Right lobe of liver (tissue), 6 donors: Measurements from ENCODE around the gene GPER1. TPM values are rescaled to one million over a fixed set of nuclear protein-coding genes. Genes with fewer than 3 reads are reported as not detected.

Experiments used
- ATAC-seq, 4 donors: fragments of 200-7000 bp; cut with Tn5 transposase; one replicate each; pipeline ENCODE4 v1.9.1; 2020; ENCODE audit warnings: mild to moderate bottlenecking in 4 of 4, moderate library complexity in 4 of 4
- DNase-seq, 3 donors: peaks; one replicate each; pipeline ENCODE4 v3.0.0-alpha.2; 2020
- H3K27ac ChIP-seq, 3 donors: fragments of 200-600 bp; one replicate each; pipeline ENCODE4 v1.8.0; 2022
- H3K27me3 ChIP-seq, 2 donors: fragments of 200-600 bp; one replicate each; pipeline ENCODE4 v1.8.0; 2022
- H3K36me3 ChIP-seq, 4 donors: fragments of 200-600 bp; sonication (generic) in 1 of 4; one replicate each; pipeline versions ENCODE4 v1.5.1 to v1.8.0; 2017 to 2022; ENCODE audit warnings: control low read depth in 1 of 4
- H3K4me1 ChIP-seq, 4 donors: fragments of 200-600 bp; sonication (generic) in 1 of 4; one replicate each; pipeline versions ENCODE4 v1.5.1 to v1.8.0; 2017 to 2022; ENCODE audit warnings: control low read depth in 1 of 4
- H3K4me3 ChIP-seq, 3 donors: fragments of 200-600 bp; one replicate each; pipeline ENCODE4 v1.8.0; 2022
- H3K9me3 ChIP-seq, 4 donors: fragments of 200-600 bp; sonication (generic) in 1 of 4; one replicate each; pipeline versions ENCODE4 v1.5.1 to v1.8.0; 2017 to 2022; ENCODE audit warnings: control low read depth in 1 of 4
- CTCF ChIP-seq, 4 donors: fragments of 200-600 bp in 3 of 4; fragments of 450-650 bp in 1 of 4; IDR thresholded peaks; one replicate each; pipeline versions ENCODE4 v1.5.1 to v1.8.0; 2016 to 2022; ENCODE audit warnings: antibody characterized with exemption in 4 of 4, mild to moderate bottlenecking in 2 of 4
- POLR2A ChIP-seq: fragments of 450-650 bp; IDR thresholded peaks from one replicate; pipeline ENCODE4 v1.6.1; 2017; ENCODE audit warnings: antibody characterized with exemption, mild to moderate bottlenecking
- WGBS: methylation state at CpG from one replicate; pipeline ENCODE4 v1.1.6; 2018; ENCODE audit warnings: low coverage, low lambda C conversion rate; ENCODE audit not compliant: insufficient coverage; ENCODE audit errors: missing lambda C conversion rate; 5-methylcytosine and 5-hydroxymethylcytosine counted together
- intact Hi-C, 2 donors: fragments of 100-400 bp; cut with DNase I; formaldehyde crosslinking; loops; one replicate each; pipeline versions ENCODE4 v1.11.2 to v1.14.1; 2022
- total RNA-seq, 6 experiments: library from RNA; depleted of rRNA in 2 of 6; stranded (reverse); fragments of >200 nt in 2 of 6; fragmentation: NEBNext Ultra II Directional in 3 of 6; extraction: Animal tissue kit (Norgen Biotek cat#: 25700) in 3 of 6; gene quantifications; one replicate each; pipeline versions ENCODE4 v1.1.0 to v1.2.4, GENCODE V29; 2016 to 2023
- donor health status: DM: no; HTN: yes; CAD: no.
- donor health status: DM: no; HTN: no; CAD: no.
- donor health status: DM: no; HTN: no; CAD: no.
- donor health status: DM: no; HTN: yes; CAD: no.
- donor health status: DM: no; HTN: yes; CAD: no.

Gene GPER1
- total RNA-seq, 6 experiments from 2014 or later, result 7.0 to 26.4 (median 11.9) TPM

- ATAC-seq (no peak), DNase-seq (peak in 1 of 3 donors; percentile 54)
- Histone ChIP-seq H3K9me3 (no peaks in the 10 kb centered on the region), H3K27ac (peak overlapping the region in 2 of 3 donors; percentile 72 to 84), H3K4me1 (peaks cover 0 to 48% (median 17%) of the 10 kb centered on the region in 4 donors), H3K4me3 (peak overlapping the region in 1 of 3 donors; percentile 10), H3K27me3 (no peaks in the 10 kb centered on the region), H3K36me3 (peaks cover 0 to 7% (median 0%) of the 10 kb centered on the region in 4 donors)
- intact Hi-C loops, result no loop called here
- TF ChIP-seq POLR2A (no peak), CTCF (IDR thresholded peaks at IDR 0.05) (no peak)
- WGBS, result 72% methylated on average over 11 of the region's 20 CpGs
Measured at GRCh38 chr7:1093916-1094508, 6.1 kb downstream of the GPER1 start.

DNA sequence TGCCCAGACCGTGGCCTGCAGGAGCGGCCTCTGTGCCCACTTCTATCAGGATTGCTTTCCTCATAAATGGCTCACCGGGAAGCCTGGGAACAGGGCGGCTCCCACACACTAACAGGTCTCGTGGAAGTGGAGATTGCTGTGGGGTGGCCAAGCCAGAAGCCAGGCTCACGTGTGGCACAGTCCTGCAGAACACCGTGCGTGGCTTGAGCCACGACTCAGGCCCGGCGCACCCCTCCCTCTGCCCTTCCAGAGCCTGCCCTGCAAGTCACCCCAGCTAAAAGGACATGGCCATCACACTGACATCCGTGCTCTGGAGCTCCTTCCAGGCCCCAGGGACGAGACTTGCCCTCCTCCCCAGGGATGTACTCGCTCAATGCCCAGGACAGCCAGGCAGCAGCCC, 7.0 kb downstream of the GPER1 start:
- Histone ChIP-seq H3K27ac (peak overlapping the region in 1 of 3 donors; percentile 84), H3K4me1 (peaks cover 0 to 41% (median 17%) of the 10 kb centered on the region in 4 donors), H3K4me3 (no peak overlapping the region), H3K36me3 (peaks cover 0 to 7% (median 0%) of the 10 kb centered on the region in 4 donors), H3K27me3 (no peaks in the 10 kb centered on the region), H3K9me3 (no peaks in the 10 kb centered on the region)
- TF ChIP-seq CTCF (IDR thresholded peaks at IDR 0.05), result no peak
- no peak for TF ChIP-seq POLR2A
- DNase-seq (no peak), ATAC-seq (no peak)
- 83% methylated on average over 2 of the region's 14 CpGs for WGBS
- intact Hi-C loops, result no loop called here

- intact Hi-C loops, result no loop called here
- no peaks in the 10 kb centered on the region for H3K9me3 ChIP-seq
- H3K4me1 ChIP-seq, result peaks cover 0 to 40% (median 17%) of the 10 kb centered on the region in 4 donors
- no peak for TF ChIP-seq CTCF (IDR thresholded peaks at IDR 0.05)
- no peak for TF ChIP-seq POLR2A
- ATAC-seq, result no peak
- no peak for DNase-seq
- no peaks in the 10 kb centered on the region for H3K27me3 ChIP-seq
- 85% methylated on average over 6 of the region's 23 CpGs for WGBS
- H3K36me3 ChIP-seq, result peaks cover 0 to 7% (median 0%) of the 10 kb centered on the region in 4 donors
- H3K4me3 ChIP-seq, result peak overlapping the region in 2 of 3 donors; percentile 5 to 41
- H3K27ac ChIP-seq, result peak overlapping the region in 2 of 3 donors; percentile 46 to 78
Measured at GRCh38 chr7:1095621-1096155, 7.8 kb downstream of the GPER1 start.

DNA sequence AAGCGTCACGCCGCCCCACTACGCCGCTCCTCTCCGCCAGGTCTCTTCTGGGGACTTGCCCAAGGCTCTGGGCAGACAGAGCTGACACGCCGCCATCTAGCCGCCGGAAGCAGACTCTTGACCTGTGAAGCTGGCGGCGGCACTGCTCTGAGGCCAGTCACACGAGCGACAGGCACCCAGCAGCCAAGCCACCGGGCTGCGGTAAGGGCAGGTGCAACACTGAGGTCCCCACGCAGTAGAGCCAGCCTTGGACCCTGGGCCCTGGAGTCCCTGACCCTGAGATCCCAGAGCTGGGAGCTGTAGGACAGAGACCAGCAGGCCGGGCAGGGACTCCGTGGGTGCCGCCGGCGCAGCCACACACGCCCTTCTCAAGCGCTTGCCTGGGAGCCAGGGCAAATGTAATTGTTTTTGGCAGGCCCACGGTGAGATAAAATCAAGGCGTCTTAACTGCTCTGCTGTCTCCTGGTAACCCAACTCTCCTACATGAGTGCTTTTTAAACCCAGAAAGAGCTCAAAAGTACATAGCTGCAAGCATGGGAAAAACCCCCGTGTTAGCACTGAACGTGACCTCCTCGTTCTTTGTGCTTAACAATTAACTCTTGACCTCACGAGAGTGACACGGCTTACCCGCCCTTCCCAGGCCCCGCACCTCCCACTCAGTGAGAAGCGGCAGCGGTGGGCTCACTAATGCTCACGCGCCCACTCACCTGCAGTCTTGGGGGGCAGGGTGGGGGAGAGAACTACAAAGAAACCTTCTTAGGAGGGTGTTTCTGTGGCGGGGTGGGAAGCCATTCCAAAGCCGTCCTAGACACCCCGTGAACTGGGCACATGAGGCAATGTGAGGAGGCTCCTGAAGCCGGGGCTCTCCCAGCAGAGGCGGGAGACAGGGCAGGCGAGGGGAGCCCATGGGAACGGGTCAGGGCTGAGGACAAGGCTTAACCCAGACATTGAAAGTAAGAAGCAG, 8.5 kb downstream of the GPER1 start:
- H3K27ac ChIP-seq, result peak overlapping the region in 2 of 3 donors; percentile 46 to 78
- H3K27me3 ChIP-seq, result no peaks in the 10 kb centered on the region
- H3K4me3 ChIP-seq, result peak overlapping the region in 2 of 3 donors; percentile 5 to 41
- DNase-seq (peak; percentile 75 to 89 (median 87)), ATAC-seq (peak; percentile 66 to 78 (median 72))
- peaks cover 0 to 47% (median 19%) of the 10 kb centered on the region in 4 donors for H3K4me1 ChIP-seq
- peaks cover 0 to 7% (median 0%) of the 10 kb centered on the region in 4 donors for H3K36me3 ChIP-seq
- WGBS, result 63% methylated on average over 19 of the region's 44 CpGs
- intact Hi-C loops, result no loop called here
- H3K9me3 ChIP-seq, result no peaks in the 10 kb centered on the region
- peak; percentile 58 for TF ChIP-seq POLR2A
- TF ChIP-seq CTCF (IDR thresholded peaks at IDR 0.05), result no peak
